ENCODE results near the gene LCK. TPM values are rescaled to one million over a fixed set of nuclear protein-coding genes. Genes with fewer than 3 reads are reported as not detected.

Gene LCK
- total and polyA plus RNA-seq, 2 experiments from 2014 or later = 33.2 to 86.6 TPM

GRCh38 chr1:32303358-32303757, 52.3 kb downstream of the LCK start (continued):
- TF ChIP-seq ZNF462 (CRISPR knock-in tag; IDR thresholded peaks at IDR 0.05) = no peak
- no peak for TF ChIP-seq STAT1 (IDR thresholded peaks at IDR 0.05; ENCODE audit: unreplicated experiment)
- no peak for TF ChIP-seq POLR2AphosphoS5 (IDR thresholded peaks at IDR 0.05; ENCODE audit: low read depth)

DNA sequence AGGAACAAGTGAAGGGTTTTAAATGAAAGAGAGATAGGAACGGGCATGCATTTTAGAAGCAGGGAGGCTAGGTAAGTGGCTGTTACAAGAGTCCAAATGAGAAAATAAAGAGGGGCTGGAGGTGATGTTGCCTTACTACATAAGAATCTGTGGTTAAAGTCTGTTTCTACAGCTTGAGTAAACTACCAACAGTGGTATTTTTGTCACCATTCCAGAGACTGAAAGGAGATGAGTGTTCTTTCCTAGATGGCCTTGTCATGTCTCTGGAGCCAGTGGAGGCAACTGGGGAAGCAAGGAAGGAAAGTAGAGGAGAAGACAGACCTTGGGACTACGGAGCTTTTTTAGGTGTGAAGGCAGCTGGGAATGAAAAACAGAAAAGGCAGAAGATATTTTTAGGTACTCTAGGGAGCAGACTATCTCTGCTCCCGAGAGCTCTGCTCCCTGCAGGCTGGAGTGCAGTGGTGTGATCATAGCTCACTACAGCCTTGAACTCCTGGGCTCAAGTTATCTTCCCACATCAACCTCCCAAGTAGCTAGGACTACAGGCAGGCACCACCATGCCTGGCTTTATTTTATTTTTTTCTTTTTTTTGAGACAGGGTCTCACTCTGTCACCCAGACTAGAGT, 53.0 kb downstream of the LCK start:
- Histone ChIP-seq H3K36me3 (ENCODE audit: insufficient read depth) (peaks cover 32% of the 10 kb centered on the region), H3K27me3 (ENCODE audit: insufficient read depth) (no peaks in the 10 kb centered on the region), H3K79me2 (replicated peaks; ENCODE audit: insufficient read depth) (peaks cover 82% of the 10 kb centered on the region), H3F3A (replicated peaks; ENCODE audit: low read depth) (no peaks in the 10 kb centered on the region), H4K20me1 (replicated peaks; ENCODE audit: insufficient read depth) (peaks cover 26% of the 10 kb centered on the region; the same call in 1 of the 2 replicates), H3K4me3 (no peak overlapping the region), H3K4me2 (no peak overlapping the region), H2AFZ (no peak overlapping the region), H3K4me1 (ENCODE audit: insufficient read depth) (no peaks in the 10 kb centered on the region), H3K27ac (ENCODE audit: low read depth) (no peak overlapping the region), H3K9me2 (ENCODE audit: insufficient read depth) (no peaks in the 10 kb centered on the region)
- peaks cover 4% of the 10 kb centered on the region for H3K27me3 Mint-ChIP-seq (ENCODE audit: insufficient read depth, low read depth, poor library complexity)
- H3K36me3 Mint-ChIP-seq (ENCODE audit: low read depth) = peaks cover 45% of the 10 kb centered on the region
- no peaks in the 10 kb centered on the region for H3K4me1 Mint-ChIP-seq
- DNase-seq (ENCODE audit: low spot score) (no peak), ATAC-seq (no peak)
- H3K9me3 Mint-ChIP-seq = peaks cover 6% of the 10 kb centered on the region; the same call in 1 of the 3 replicates
- H3K27ac Mint-ChIP-seq = no peak overlapping the region
- H3K4me3 Mint-ChIP-seq = no peak overlapping the region
- TF ChIP-seq CREB1 (CRISPR knock-in tag; IDR thresholded peaks at IDR 0.05; ENCODE audit: low read depth) = no peak
- TF ChIP-seq JUNB (IDR thresholded peaks at IDR 0.05; ENCODE audit: unreplicated experiment) = no peak
- TF ChIP-seq POLR2AphosphoS5 (IDR thresholded peaks at IDR 0.05; ENCODE audit: low read depth) = no peak
- TF ChIP-seq ZNF114 (CRISPR knock-in tag; IDR thresholded peaks at IDR 0.05) = no peak
- no peak for TF ChIP-seq NANOG (IDR thresholded peaks at IDR 0.05; ENCODE audit: borderline replicate concordance)
- no peak for TF ChIP-seq EZH2 (IDR thresholded peaks at IDR 0.05; ENCODE audit: low read depth, unreplicated experiment)
- TF ChIP-seq ZNF462 (CRISPR knock-in tag; IDR thresholded peaks at IDR 0.05) = no peak
- no peak for TF ChIP-seq EZH2phosphoT487 (IDR thresholded peaks at IDR 0.05; ENCODE audit: unreplicated experiment)
- TF ChIP-seq ZNF331 (CRISPR knock-in tag; IDR thresholded peaks at IDR 0.05; ENCODE audit: low read depth) = no peak

Measured in GM23338 (cell line).